WTC11 (cell line): Measurements from ENCODE around the gene UBFD1. TPM values are rescaled to one million over a fixed set of nuclear protein-coding genes. Genes with fewer than 3 reads are reported as not detected.

ENCODE experiments used
- ATF1 ChIP-seq: sonication (generic); formaldehyde crosslinking; IDR thresholded peaks from 2 replicates; pipeline ENCODE4 v1.8.1; 2023; ENCODE audit warnings: mild to moderate bottlenecking, moderate library complexity, missing genetic modification reagents
- CREB1 ChIP-seq: sonication (generic); formaldehyde crosslinking; IDR thresholded peaks from 2 replicates; pipeline ENCODE4 v1.8.0; 2023; ENCODE audit warnings: mild to moderate bottlenecking, missing genetic modification reagents
- CREM ChIP-seq: sonication (generic); formaldehyde crosslinking; IDR thresholded peaks from 2 replicates; pipeline ENCODE4 v1.8.1; 2022; ENCODE audit warnings: mild to moderate bottlenecking, missing genetic modification reagents, moderate library complexity
- ELF4 ChIP-seq: sonication (generic); formaldehyde crosslinking; IDR thresholded peaks from 2 replicates; pipeline ENCODE4 v1.8.1; 2022; ENCODE audit warnings: low read depth, mild to moderate bottlenecking, moderate library complexity, missing genetic modification reagents
- FOXJ3 ChIP-seq: sonication (generic); formaldehyde crosslinking; IDR thresholded peaks from 2 replicates; pipeline ENCODE4 v1.9.0; 2021; ENCODE audit warnings: missing genetic modification reagents, mild to moderate bottlenecking, borderline replicate concordance
- GRHL2 ChIP-seq: fragments of 250-450 bp; sonication (Bioruptor Pico); IDR thresholded peaks from 2 replicates; pipeline ENCODE4 v1.8.0; 2022; ENCODE audit warnings: mild to moderate bottlenecking, moderate library complexity; ENCODE audit not compliant: insufficient replicate concordance, severe bottlenecking
- NFE2L1 ChIP-seq: sonication (generic); formaldehyde crosslinking; IDR thresholded peaks from 2 replicates; pipeline ENCODE4 v1.8.1; 2023; ENCODE audit warnings: missing genetic modification reagents
- NFYB ChIP-seq: sonication (generic); formaldehyde crosslinking; conservative IDR thresholded peaks from 2 replicates; pipeline ENCODE4 v1.8.0; 2022; ENCODE audit warnings: low read depth, missing genetic modification reagents
- NR1H2 ChIP-seq: sonication (generic); formaldehyde crosslinking; IDR thresholded peaks from 2 replicates; pipeline ENCODE4 v1.9.0; 2021; ENCODE audit warnings: mild to moderate bottlenecking, moderate library complexity, missing genetic modification reagents
- NR2C2 ChIP-seq: sonication (generic); formaldehyde crosslinking; IDR thresholded peaks from 2 replicates; pipeline ENCODE4 v1.8.0; 2022; ENCODE audit warnings: mild to moderate bottlenecking, missing genetic modification reagents
- PRRX2 ChIP-seq: fragments of 250-450 bp; sonication (Bioruptor Pico); IDR thresholded peaks from 2 replicates; pipeline ENCODE4 v1.8.0; 2021; ENCODE audit warnings: mild to moderate bottlenecking
- SMAD3 ChIP-seq: sonication (generic); formaldehyde crosslinking; IDR thresholded peaks from 2 replicates; pipeline ENCODE4 v1.8.0; 2022; ENCODE audit warnings: missing genetic modification reagents, mild to moderate bottlenecking, borderline replicate concordance
- SP1 ChIP-seq: sonication (generic); formaldehyde crosslinking; conservative IDR thresholded peaks from 2 replicates; pipeline ENCODE4 v1.8.1; 2022; ENCODE audit warnings: missing genetic modification reagents
- TP53 ChIP-seq: sonication (generic); formaldehyde crosslinking; IDR thresholded peaks from 2 replicates; pipeline ENCODE4 v1.8.1; 2023; ENCODE audit warnings: mild to moderate bottlenecking, missing genetic modification reagents
- ZNF138 ChIP-seq: sonication (generic); formaldehyde crosslinking; conservative IDR thresholded peaks from 2 replicates; pipeline ENCODE4 v1.8.1; 2022; ENCODE audit warnings: mild to moderate bottlenecking, moderate library complexity, missing genetic modification reagents
- ZNF263 ChIP-seq: sonication (generic); formaldehyde crosslinking; IDR thresholded peaks from 2 replicates; pipeline ENCODE4 v1.8.1; 2022; ENCODE audit warnings: low read depth, mild to moderate bottlenecking, moderate library complexity, missing genetic modification reagents
- ZNF416 ChIP-seq: fragments of 250-450 bp; sonication (Bioruptor Pico); IDR thresholded peaks from 2 replicates; pipeline ENCODE4 v1.9.0; 2021; ENCODE audit warnings: mild to moderate bottlenecking, inconsistent platforms
- ZNF423 ChIP-seq: fragments of 250-450 bp; sonication (Bioruptor Pico); IDR thresholded peaks from 2 replicates; pipeline ENCODE4 v2.1.2; 2022; ENCODE audit warnings: mild to moderate bottlenecking, moderate library complexity
- total RNA-seq: library from RNA; stranded (reverse); gene quantifications from 3 replicates; pipeline ENCODE4 v1.2.3, GENCODE V29; 2021
- TF ChIP-seq, protein P1 (sequence below): sonication (generic); formaldehyde crosslinking; IDR thresholded peaks from 2 replicates; pipeline ENCODE4 v1.8.1; 2023; ENCODE audit warnings: mild to moderate bottlenecking, moderate library complexity, missing genetic modification reagents
- TF ChIP-seq, protein P2 (sequence below): sonication (generic); formaldehyde crosslinking; IDR thresholded peaks from 2 replicates; pipeline ENCODE4 v1.8.1; 2022; ENCODE audit warnings: missing genetic modification reagents, borderline replicate concordance
- TF ChIP-seq, protein P3 (sequence below): fragments of 250-450 bp; sonication (Bioruptor Pico); IDR thresholded peaks from 2 replicates; pipeline ENCODE4 v1.9.0; 2021; ENCODE audit warnings: mild to moderate bottlenecking
- TF ChIP-seq, protein P4 (sequence below): sonication (generic); formaldehyde crosslinking; IDR thresholded peaks from 2 replicates; pipeline ENCODE4 v1.8.0; 2023; ENCODE audit warnings: mild to moderate bottlenecking, missing genetic modification reagents
- TF ChIP-seq, protein P5 (sequence below): sonication (generic); formaldehyde crosslinking; IDR thresholded peaks from 2 replicates; pipeline ENCODE4 v1.8.0; 2022; ENCODE audit warnings: mild to moderate bottlenecking, missing genetic modification reagents
- TF ChIP-seq, protein P6 (sequence below): sonication (generic); formaldehyde crosslinking; IDR thresholded peaks from 2 replicates; pipeline ENCODE4 v1.8.1; 2023; ENCODE audit warnings: mild to moderate bottlenecking, missing genetic modification reagents
- TF ChIP-seq, protein P7 (sequence below): sonication (generic); formaldehyde crosslinking; IDR thresholded peaks from 2 replicates; pipeline ENCODE4 v1.8.0; 2022; ENCODE audit warnings: mild to moderate bottlenecking, missing genetic modification reagents

Gene UBFD1
- total RNA-seq, 1 experiment from 2014 or later: 128 TPM

DNA sequence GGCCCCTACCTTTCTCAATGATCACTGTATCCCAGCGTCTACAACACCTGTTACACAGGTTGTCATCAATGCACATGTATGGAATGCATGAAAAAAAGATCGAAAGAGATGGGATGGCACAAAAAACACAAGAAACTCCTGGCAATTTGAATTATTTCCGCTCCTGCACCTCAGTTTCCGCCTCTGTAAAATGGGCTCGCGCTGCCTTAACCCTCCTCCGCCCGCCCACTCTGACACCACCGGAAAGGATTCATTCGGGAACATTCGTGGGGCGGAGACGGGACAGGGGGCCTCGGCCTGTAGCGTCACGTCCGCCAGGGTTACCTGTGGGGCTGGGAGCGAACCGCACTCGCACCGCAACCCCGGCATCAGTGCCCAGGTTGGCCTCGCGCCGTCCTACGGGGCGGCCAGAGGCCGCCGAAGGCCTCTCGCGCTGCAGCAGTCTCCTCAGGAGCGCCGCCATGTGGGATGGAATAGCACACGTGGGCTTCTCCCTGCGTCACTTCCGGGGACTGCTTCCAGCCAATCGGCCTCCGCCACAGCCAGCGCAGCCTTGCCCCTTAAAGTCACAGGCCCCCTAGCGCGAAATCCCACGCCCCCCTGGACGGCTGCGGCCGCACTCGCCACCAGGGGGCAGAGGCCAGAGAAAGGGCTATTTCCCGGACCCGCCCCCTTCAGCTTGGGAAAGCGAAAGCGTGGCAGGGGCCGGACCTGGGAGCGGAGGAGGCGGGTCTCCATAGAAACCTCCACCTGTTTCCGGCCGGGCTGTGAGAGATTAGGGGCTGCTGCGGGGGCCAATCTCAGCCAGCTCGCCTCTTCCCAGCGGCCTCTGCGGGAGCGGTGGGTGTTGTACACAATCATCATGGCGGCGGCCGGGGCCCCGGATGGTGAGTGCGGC, at the start of gene UBFD1, which contains the start of gene EARS2 (continued):
- TF ChIP-seq, protein P1, sequence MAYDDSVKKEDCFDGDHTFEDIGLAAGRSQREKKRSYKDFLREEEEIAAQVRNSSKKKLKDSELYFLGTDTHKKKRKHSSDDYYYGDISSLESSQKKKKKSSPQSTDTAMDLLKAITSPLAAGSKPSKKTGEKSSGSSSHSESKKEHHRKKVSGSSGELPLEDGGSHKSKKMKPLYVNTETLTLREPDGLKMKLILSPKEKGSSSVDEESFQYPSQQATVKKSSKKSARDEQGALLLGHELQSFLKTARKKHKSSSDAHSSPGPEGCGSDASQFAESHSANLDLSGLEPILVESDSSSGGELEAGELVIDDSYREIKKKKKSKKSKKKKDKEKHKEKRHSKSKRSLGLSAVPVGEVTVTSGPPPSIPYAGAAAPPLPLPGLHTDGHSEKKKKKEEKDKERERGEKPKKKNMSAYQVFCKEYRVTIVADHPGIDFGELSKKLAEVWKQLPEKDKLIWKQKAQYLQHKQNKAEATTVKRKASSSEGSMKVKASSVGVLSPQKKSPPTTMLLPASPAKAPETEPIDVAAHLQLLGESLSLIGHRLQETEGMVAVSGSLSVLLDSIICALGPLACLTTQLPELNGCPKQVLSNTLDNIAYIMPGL: no peak; the same call in 1 of the 2 replicates
- TF ChIP-seq NR2C2 (CRISPR knock-in tag): 0 out of 2 replicates have a peak, but pooled peaks have one; percentile 51
- no peak for TF ChIP-seq GRHL2 (CRISPR knock-in tag)
- no peak for TF ChIP-seq ELF4 (CRISPR knock-in tag)
- TF ChIP-seq SMAD3 (CRISPR knock-in tag): no peak
- TF ChIP-seq, protein P2, sequence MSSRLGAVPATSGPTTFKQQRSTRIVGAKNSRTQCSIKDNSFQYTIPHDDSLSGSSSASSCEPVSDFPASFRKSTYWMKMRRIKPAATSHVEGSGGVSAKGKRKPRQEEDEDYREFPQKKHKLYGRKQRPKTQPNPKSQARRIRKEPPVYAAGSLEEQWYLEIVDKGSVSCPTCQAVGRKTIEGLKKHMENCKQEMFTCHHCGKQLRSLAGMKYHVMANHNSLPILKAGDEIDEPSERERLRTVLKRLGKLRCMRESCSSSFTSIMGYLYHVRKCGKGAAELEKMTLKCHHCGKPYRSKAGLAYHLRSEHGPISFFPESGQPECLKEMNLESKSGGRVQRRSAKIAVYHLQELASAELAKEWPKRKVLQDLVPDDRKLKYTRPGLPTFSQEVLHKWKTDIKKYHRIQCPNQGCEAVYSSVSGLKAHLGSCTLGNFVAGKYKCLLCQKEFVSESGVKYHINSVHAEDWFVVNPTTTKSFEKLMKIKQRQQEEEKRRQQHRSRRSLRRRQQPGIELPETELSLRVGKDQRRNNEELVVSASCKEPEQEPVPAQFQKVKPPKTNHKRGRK (CRISPR knock-in tag): no peak
- TF ChIP-seq NFYB (CRISPR knock-in tag): peak; percentile 63
- no peak for TF ChIP-seq FOXJ3 (CRISPR knock-in tag)
- peak; percentile 93 for TF ChIP-seq SP1 (CRISPR knock-in tag)
- TF ChIP-seq ATF1 (CRISPR knock-in tag): no peak
- peak; percentile 67; the same call in 1 of the 2 replicates for TF ChIP-seq NFE2L1
- TF ChIP-seq ZNF138 (CRISPR knock-in tag): no peak
- no peak for TF ChIP-seq NR1H2 (CRISPR knock-in tag)
- 0 out of 2 replicates have a peak, but pooled peaks have one; percentile 81 for TF ChIP-seq CREB1 (CRISPR knock-in tag)
- no peak for TF ChIP-seq TP53 (CRISPR knock-in tag)
- TF ChIP-seq CREM (CRISPR knock-in tag): peak; percentile 92
- TF ChIP-seq, protein P3, sequence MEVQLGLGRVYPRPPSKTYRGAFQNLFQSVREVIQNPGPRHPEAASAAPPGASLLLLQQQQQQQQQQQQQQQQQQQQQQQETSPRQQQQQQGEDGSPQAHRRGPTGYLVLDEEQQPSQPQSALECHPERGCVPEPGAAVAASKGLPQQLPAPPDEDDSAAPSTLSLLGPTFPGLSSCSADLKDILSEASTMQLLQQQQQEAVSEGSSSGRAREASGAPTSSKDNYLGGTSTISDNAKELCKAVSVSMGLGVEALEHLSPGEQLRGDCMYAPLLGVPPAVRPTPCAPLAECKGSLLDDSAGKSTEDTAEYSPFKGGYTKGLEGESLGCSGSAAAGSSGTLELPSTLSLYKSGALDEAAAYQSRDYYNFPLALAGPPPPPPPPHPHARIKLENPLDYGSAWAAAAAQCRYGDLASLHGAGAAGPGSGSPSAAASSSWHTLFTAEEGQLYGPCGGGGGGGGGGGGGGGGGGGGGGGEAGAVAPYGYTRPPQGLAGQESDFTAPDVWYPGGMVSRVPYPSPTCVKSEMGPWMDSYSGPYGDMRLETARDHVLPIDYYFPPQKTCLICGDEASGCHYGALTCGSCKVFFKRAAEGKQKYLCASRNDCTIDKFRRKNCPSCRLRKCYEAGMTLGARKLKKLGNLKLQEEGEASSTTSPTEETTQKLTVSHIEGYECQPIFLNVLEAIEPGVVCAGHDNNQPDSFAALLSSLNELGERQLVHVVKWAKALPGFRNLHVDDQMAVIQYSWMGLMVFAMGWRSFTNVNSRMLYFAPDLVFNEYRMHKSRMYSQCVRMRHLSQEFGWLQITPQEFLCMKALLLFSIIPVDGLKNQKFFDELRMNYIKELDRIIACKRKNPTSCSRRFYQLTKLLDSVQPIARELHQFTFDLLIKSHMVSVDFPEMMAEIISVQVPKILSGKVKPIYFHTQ: 0 out of 2 replicates have a peak, but pooled peaks have one; percentile 72
- TF ChIP-seq ZNF416 (CRISPR knock-in tag): 0 out of 2 replicates have a peak, but pooled peaks have one; percentile 39
- TF ChIP-seq ZNF263 (CRISPR knock-in tag): no peak
- TF ChIP-seq PRRX2 (CRISPR knock-in tag): peak; percentile 75; the same call in 1 of the 2 replicates
- peak; percentile 100 for TF ChIP-seq ZNF423
- TF ChIP-seq, protein P4, sequence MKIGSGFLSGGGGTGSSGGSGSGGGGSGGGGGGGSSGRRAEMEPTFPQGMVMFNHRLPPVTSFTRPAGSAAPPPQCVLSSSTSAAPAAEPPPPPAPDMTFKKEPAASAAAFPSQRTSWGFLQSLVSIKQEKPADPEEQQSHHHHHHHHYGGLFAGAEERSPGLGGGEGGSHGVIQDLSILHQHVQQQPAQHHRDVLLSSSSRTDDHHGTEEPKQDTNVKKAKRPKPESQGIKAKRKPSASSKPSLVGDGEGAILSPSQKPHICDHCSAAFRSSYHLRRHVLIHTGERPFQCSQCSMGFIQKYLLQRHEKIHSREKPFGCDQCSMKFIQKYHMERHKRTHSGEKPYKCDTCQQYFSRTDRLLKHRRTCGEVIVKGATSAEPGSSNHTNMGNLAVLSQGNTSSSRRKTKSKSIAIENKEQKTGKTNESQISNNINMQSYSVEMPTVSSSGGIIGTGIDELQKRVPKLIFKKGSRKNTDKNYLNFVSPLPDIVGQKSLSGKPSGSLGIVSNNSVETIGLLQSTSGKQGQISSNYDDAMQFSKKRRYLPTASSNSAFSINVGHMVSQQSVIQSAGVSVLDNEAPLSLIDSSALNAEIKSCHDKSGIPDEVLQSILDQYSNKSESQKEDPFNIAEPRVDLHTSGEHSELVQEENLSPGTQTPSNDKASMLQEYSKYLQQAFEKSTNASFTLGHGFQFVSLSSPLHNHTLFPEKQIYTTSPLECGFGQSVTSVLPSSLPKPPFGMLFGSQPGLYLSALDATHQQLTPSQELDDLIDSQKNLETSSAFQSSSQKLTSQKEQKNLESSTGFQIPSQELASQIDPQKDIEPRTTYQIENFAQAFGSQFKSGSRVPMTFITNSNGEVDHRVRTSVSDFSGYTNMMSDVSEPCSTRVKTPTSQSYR (CRISPR knock-in tag): no peak
- TF ChIP-seq, protein P5, sequence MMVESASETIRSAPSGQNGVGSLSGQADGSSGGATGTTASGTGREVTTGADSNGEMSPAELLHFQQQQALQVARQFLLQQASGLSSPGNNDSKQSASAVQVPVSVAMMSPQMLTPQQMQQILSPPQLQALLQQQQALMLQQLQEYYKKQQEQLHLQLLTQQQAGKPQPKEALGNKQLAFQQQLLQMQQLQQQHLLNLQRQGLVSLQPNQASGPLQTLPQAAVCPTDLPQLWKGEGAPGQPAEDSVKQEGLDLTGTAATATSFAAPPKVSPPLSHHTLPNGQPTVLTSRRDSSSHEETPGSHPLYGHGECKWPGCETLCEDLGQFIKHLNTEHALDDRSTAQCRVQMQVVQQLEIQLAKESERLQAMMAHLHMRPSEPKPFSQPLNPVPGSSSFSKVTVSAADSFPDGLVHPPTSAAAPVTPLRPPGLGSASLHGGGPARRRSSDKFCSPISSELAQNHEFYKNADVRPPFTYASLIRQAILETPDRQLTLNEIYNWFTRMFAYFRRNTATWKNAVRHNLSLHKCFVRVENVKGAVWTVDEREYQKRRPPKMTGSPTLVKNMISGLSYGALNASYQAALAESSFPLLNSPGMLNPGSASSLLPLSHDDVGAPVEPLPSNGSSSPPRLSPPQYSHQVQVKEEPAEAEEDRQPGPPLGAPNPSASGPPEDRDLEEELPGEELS (CRISPR knock-in tag): peak; percentile 59
- TF ChIP-seq, protein P6, sequence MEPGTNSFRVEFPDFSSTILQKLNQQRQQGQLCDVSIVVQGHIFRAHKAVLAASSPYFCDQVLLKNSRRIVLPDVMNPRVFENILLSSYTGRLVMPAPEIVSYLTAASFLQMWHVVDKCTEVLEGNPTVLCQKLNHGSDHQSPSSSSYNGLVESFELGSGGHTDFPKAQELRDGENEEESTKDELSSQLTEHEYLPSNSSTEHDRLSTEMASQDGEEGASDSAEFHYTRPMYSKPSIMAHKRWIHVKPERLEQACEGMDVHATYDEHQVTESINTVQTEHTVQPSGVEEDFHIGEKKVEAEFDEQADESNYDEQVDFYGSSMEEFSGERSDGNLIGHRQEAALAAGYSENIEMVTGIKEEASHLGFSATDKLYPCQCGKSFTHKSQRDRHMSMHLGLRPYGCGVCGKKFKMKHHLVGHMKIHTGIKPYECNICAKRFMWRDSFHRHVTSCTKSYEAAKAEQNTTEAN (CRISPR knock-in tag): no peak
- TF ChIP-seq, protein P7, sequence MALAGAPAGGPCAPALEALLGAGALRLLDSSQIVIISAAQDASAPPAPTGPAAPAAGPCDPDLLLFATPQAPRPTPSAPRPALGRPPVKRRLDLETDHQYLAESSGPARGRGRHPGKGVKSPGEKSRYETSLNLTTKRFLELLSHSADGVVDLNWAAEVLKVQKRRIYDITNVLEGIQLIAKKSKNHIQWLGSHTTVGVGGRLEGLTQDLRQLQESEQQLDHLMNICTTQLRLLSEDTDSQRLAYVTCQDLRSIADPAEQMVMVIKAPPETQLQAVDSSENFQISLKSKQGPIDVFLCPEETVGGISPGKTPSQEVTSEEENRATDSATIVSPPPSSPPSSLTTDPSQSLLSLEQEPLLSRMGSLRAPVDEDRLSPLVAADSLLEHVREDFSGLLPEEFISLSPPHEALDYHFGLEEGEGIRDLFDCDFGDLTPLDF: 0 out of 2 replicates have a peak, but pooled peaks have one; percentile 26
